Dedifferentiated amniotic fluid mesenchymal stem cell (primary cell): Measurements from ENCODE around the gene CHST13.

Experiments used
- DNase-seq: peaks from one replicate; pipeline ENCODE4 v3.0.0-alpha.2; 2016; ENCODE audit errors: extremely low spot score

Gene CHST13

DNA sequence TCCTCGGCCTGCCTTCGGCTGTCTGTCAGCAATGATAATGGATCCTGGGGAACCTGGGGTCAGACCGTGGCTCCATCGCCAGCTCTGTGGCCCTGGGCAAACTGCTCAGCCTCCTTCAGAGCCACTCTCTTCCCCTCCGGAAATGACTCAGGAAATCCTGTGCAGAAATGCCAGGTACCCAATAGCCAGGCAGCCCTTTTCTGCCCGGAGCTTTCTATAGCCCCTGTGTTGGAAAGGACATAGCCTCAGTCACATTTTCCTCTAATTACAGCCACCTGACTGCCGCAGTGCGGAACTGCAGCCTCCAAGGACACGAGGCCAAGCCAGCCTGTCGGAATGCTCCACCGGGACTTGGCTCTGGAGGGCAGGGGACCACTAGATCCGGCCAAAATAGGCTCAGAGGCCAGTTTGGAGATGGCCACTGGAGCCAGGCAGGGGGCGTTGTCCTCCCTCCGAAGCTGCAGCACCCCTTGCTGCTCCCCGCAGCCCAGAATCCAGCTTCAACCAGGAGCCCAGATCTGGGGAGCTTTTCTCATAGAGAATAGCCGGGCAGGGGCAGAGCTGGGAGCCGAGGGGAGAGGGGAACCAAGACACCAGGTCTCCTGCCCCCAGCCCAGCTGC lies 36.7 kb upstream of the CHST13 start:
- DNase-seq = no peak

DNA sequence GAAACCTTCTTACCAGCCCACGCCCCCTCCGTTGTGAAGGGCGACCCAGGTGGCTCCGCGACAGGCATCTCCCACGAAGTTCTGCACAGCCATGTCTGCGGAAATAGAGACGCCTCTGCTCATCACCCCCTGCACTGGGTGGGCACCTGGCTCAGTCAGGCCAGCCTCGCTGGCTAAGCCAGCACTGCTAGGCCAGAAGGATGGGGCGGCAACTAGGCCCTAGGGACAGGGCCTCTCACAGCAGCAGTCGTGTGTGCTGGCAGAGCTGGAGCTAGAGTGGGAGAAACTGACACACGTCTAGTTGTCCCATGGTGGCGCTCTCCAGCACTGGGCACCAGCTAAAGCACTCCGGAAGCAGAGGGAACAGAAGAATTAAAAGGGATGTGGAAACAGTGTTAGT lies 35.8 kb upstream of the CHST13 start:
- no peak for DNase-seq

DNA sequence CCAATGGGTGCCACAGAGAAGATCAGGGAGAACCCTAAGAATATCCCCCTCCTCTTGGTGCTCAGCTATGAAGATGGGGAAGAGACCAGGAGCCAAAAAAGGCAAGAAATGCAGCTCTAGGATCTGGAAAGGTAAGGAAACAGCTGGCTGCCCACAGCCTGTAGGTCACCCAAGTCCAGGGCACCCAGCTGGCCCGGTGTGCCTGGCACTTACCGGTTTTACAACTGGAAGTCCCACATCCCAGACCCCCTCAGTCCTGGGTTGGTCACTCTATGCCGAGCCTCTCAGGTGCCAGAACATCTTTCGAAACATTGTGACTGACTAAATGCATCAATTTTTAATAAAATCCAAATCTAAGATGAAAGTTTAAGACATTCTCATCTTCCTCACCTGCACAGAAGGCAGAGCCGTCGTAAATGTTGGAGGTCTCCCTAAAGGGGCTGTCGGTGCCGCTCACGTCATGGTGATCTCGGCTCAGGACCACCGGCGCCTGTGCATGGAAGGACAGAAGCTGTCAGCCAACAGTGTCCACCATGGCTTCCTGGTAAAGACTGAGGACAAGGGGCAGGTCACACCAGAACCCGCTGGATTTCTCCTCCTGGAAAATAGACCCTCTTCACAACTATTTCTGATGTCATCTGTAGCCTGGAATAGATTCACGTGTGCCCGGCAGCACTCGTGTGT lies 34.9 kb upstream of the CHST13 start:
- DNase-seq = no peak

DNA sequence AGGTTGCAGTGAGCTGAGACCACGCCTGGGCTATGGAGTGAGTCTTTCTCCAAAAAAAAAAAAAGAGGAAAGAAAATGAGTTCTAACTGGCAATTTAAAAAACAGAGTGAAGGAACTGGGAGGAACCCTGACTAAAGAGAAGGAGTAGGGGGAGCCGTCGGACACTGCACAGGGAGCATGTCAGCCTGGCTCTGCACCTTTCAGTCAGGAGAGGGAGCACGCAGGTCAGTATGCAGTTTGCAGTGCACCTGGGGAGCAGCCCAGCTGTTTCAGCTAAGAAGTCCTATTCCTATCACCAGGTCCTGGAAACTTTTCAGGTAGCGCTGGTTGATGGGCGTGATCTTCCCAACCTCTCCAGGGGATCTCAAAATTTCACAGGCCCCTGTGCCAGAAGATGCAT lies 33.3 kb upstream of the CHST13 start:
- no peak for DNase-seq

DNA sequence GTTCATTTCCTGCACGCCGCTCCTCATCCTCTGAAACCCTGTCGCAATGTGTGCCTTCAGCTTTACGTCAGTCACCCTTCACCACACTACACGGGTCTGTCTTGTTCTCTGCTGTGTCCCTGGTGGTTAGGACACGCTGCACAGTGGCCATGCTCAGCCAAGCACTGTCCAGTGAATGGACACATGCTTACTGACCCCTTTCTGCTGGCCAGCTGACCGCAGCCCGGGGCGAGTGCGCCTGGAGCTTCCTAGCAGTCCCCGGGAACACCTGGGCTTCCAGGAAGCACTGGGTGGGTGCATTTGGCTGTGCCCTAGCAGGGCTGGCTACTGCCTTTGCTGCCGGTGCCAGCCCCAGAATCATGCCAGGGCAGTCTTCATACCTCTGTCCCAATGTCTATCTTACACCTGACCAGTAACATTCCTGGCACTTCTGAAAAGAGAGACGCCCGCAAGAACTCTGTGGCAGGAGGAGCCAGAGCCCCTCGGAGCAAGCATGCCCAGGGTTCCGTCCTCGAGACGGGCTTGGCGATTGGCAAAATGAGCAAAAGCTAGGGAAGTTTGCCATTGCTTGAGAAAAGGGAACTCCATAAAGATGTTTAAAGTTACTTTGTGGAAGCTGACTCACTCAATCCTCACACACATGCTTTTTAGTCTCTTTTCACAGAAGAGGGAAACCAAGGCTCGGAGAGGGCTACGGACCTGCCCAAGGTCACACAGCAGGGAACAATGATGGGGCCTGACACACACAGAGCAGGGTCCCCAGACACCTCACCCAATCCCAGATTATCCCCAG lies 32.5 kb upstream of the CHST13 start:
- DNase-seq = no peak

DNA sequence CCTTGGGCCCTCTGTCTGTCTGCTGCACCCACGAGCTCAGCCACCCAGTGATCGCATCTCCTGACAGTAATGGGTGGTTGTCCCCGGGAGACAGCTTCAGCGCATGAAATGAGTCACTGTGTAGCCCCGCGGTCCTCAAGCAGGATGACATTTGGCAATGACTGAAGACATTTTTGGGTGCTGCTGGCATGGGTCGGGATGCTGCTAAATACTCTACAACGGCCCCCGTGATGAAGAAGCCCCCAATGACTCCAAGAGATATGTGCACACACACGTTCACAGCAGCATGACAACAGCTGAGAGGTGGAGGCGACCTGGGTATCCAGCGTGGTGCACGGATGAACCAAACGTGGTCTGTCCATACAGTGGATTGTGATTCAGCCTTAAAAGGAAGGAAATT lies 30.9 kb upstream of the CHST13 start:
- DNase-seq = no peak

DNA sequence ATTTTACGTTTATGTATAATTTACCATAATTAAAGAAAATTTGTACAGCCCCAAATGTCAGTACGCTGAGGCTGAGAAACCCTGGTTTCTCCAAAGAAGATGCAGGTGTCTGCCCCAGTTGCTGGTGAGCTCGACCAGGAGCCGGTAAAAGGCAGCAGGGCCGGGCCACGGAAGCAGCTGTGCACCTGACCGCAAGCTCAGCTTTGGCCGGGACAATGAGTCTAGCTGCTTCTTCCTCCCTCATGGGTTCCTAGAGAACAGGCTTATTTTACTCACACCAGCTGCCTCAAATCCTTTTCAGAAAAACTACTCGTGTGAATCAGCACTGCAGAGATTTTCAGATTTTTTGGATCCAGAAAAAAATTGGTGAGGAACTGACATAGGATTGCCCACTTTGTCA lies 30.2 kb upstream of the CHST13 start:
- no peak for DNase-seq

DNA sequence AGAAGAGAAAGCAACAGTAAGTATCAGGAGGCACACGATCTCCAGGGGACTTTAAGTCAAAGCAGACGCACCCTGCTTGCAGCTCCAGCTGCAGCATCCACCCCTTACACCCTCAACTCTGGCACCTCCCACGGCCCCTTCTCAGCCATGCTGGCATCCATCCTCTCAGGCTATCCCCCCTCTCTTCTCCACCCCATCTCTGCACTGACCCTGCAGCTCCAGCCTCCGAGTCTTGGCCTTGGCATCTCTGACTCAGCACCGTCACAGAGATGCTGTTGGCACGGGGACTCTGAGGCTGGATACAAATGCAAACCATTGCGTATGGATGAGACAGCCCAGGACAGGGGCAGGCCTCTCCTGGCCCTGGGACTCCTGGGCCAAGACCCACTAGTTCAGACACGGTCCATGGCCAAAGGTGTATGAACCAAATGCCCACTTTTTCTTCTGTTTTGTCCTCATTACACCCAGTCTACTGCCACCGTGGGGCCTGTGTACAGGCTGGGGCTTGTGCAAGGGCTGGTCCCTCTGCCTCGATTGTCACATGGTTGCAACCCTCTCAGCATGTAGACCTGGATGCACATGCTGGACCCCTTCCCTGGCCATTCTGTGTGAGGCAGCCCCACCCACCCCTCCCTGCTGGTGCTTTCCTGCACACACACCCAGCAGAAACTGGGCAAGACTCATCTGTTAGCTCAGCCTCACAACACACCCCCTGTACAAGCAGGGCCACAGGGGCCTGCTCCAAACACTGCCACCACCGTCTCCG lies 29.6 kb upstream of the CHST13 start:
- no peak for DNase-seq

DNA sequence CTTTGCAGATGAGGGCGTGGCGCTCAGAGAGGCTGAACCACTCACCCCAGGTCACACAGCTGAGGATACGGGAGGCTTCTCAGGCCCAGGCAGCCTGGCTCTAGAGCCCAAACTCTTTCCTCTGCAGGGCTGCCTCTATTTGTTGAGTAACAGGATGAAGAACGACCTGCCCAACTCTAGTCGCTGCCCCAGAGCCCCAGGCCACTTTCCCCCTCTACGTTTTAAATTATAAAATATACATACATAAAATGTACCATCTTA lies 29.1 kb upstream of the CHST13 start:
- no peak for DNase-seq

DNA sequence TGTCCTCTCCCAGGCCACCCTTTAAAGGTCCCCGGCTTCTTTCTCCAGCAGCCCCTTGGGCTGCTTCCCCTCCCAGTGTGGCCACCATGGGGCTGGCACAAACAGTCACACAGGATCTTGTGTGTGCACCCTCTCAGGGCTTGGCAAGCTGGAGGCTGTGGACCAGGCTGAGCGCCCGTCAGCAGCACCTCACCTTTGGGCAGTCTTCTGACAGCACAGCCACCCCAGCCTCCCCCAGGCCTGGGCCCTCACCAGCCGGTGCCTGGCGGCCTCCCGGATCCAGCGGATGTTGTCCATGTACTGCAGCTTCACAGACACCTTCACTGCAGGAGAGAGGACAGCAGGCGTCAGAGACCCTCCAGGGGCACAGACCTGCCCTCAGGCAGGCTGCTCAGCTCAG lies 28.2 kb upstream of the CHST13 start:
- DNase-seq = no peak

DNA sequence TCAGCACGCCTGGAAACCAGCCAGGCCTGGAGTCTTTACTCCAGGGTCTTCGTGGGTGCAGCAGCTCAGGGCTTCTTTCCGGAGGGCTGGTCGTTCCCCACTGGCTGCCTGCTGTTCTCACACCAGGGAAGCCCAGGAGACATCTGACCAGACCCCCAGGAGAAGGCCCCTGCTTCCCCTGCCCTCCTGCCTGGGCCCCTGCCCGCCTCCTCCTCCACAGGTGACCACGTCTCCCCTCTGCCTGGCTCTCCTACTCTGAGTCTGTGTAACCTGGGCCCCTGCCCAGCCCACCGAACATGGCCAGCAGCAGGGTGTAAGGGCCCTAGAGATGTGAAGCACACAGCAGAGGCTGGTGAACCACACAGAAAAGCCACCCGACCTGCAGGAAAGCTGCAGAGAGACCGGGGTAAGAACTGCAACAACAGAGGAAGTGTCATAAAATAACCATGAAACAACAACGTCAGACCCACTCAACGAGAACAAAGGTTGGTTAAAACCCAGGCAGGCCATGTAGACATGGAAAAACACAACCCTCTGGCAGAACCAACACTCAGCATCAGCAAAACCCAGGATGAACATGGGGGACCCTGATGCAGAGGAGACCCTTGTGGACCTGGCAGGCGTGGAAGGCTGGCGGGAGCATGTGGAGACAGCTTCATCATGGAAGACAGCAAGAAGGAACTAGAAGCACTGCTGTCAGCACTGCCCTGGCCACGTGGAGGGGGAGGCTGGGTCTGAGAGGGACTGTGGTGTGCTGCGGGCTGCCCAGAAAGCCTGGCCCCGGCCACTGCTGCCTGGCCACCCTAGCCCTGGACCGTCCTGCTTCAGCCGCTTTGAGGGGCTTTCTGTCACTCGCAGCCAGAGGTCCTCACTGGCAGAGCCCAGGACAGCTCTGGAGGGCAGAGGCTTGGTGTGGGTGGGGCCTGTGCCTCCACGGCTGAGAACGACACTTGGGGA lies 26.8 kb upstream of the CHST13 start:
- DNase-seq = no peak

DNA sequence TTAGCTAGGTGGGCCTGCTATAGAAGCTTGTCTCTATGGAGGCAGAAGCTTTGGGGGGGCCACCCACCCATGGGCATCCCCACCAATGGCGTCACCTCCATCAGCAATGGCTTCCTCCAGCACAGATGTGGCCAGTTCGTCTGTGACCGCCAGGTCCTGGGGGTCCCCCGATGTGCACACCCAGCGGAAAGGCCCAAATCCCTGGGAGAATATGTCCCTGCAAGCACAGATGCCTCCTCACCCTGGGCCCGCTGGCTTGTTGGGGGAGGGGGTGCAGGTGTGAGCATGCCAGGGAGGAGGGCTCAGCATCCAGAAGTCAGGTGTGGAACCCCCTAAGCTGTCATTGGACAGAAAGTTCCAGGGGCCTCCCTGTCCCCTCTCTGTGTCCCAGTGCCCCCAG lies 26.0 kb upstream of the CHST13 start:
- no peak for DNase-seq

DNA sequence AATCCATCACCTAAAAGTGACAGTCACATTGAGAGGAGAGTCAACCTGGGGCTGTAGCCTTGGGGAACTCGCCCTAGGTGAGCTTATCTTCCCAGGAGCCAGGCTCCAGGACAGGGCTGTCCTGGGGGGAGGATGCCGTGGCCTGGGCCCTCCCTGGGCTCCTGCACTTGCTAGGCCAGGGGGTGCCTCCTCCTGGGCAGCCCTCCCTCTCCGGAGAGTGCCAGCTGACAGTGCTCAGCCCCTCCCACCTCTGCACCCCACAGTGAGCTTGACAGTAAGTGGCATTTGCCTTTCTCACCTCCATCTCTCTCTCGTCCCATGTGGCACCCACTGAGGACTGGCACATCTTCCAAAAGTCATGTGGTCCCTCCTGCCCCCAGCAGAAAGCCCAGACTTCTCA lies 25.5 kb upstream of the CHST13 start:
- no peak for DNase-seq

DNA sequence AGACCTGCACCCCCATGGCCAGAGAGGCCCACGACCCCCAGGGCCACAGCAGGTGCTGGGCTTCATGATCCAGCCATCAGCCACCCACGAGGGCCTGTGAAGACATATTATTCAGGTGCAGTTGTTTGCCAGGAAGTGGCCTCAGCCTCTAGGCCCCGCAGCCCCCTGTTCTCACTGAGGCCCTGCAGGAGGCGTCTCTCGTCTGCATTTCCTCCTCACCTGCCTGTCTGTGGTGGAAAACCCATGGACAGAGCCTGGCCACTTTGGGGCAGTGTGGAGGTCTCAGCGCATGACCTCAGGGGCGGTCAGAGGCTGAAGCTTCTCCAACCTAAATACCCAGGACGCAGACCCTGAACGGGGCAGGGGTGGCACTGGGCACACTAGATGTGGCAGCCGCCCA lies 25.0 kb upstream of the CHST13 start:
- no peak for DNase-seq

DNA sequence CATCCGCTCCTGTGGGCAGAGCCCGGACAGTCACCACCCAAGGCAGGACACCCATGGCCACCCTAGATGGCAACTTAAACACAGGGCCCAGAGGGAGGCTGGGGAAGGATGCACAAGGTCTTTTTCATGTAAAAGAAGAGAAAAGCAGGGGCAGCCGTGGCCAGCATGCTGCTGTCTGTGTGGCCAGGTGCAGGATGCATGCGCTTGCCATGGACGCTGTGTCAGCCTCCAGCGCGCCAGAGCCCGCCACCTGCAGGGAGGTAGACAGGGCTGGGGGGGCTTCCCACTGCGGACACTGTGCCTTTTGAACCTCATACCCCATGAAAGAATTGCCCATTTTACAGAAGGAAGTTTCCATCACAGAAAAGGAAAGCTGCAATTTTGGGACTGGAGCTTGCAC lies 24.6 kb upstream of the CHST13 start:
- DNase-seq = no peak

DNA sequence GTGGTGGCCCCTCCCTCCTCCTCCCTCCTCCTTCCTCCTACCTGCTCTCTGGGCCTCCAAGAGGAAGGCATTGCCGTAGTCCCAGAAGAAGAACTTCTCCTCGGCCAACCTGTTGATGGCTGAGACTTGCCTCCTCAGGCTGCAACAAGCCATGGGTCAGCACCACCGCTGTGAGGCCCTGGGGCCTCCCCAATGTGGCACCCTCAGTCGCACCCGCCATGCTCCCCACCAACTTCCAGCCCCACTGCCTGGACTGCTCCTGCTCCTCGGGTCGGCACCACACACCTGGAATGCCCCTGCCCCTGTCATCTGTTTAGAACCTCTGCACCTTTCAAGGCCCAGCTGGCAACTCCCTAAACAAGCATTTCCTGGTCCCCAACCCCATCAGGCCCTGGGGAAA lies 23.9 kb upstream of the CHST13 start:
- DNase-seq = no peak

DNA sequence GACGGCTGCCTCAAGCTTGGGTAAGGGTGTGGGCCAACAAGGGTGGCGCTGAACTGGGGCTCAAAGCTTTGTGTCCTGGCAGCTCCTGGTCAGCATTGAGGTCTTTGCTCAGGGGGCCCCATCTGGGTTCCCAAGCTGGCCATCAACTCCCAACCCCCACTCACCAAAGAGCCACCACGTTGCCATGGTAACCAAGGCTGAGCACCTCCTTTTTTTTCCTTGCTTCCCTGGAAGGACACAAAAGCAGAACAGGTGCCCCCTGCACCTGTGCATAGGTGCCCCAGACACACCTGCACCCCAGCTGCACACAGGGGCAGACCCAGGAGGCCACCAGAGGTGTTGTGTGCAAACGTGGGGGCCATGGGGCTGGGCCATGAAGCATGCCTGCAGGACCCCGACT lies 22.9 kb upstream of the CHST13 start:
- no peak for DNase-seq

DNA sequence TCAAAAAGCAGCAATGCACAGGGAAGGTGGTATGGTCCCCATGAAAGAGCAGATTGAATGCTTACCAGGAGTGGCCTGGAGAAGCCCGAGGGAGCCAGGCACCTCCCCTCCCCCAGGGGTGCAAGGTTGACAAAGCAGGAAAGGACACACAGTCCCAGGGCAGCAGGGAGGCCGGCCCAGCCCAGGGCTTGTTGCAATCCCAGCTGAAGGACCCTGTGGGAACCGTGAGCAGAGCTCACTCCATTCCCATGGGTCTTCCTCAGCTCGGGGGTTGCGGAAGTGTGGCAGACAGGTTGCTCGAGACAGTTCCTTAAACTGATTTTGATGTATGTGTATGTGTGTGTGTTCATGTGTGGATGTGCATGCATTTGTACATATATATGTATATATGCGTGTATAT lies 22.2 kb upstream of the CHST13 start:
- no peak for DNase-seq

DNA sequence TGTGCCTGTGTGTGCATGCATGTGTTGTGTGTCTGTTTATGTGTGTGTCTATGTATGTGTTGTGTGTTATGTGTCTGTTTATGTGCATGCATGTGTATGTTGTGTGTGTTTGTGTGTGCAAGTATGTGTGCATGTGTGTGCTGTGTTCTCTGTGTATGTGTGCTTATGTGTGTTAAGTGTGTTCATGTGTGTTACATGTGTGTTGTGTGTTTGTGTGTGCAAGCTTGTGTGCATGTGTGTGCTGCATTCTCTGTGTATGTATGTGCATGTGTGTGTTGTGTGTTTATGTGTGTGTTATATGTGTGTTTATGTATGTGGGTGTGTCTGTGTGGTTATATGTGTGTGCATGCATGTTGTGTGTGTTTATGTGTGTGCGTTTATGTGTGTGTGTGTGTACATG lies 21.3 kb upstream of the CHST13 start:
- no peak for DNase-seq

DNA sequence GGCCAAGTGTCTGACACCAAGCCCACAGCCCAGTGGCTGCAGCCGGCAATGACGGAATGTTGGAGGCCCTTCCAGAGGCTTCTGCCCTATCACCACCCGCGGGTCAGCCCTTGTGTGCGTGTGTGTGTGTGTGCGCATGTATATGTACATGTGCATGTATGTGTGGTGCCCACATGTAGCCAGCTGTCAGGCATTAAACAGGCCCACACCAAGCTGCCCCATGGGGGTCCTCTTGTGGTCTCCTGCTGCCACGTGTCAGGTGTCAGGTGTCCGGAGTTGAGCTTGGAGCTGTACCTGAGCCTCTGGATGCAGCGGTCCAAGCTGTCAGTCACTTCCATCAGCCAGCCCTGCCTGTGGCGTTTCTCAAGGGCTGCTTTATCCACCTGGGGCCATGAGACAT lies 20.3 kb upstream of the CHST13 start:
- no peak for DNase-seq

DNA sequence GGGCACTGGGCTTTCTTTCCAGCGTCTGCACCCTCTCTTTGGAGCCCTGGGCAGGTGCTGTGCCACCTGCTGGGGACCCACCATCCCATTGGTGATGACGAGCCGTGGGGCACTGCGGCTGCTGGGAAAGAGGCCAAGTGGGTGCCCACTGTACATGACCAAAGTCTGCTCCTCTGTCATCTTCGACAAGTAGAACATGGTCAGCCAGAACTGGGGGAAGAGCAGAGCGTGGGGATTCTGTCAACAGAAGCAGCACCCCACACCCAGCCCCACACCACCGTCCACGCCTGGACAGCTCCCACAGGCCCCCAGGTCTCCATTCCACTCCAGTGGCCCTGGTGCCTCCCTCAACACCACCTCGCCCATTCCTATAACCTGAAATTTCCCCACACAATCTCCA lies 16.1 kb upstream of the CHST13 start:
- no peak for DNase-seq

DNA sequence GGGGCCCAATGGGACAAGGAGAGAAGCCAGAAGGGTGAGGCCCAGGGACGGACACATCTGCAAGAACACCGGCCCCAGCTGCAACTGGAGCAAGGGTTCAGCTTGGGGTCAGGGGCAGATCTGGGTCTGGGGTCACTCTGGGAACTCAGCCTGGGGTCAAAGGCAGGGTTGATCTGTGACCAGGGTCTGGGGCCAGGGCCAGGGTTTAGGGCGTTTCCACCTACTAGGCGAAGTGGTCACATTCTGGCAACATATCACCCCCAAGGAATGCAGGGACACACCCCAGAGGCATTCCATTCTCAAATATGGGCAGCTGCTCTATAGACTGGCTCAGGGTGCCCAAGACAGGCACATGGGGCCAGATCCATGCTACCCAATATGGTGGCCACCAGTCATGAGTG lies 15.4 kb upstream of the CHST13 start:
- no peak for DNase-seq
